ENCODE results near the gene CACNA2D2. TPM values are rescaled to one million over a fixed set of nuclear protein-coding genes. Genes with fewer than 3 reads are reported as not detected.

CACNA2D2 gene
- total and polyA plus RNA-seq, 2 of the 4 experiments (the other 2 are of a cell fraction): 0.15 TPM; not detected in 1

GRCh38 chr3:50351323-50351697 lies 152.1 kb downstream of the CACNA2D2 start:
- Histone ChIP-seq H3K9ac (ENCODE audit: low read depth, low read length) (peak overlapping the region; percentile 32; the same call in 1 of the 2 replicates), H3K36me3 (ENCODE audit: control insufficient read depth, insufficient read depth, low read length) (peaks cover 37% of the 10 kb centered on the region), H4K8ac (ENCODE audit: low read depth in 2 of 2, low read length in 2 of 2) (peak overlapping the region; percentile 72 to 76), H2BK5ac (ENCODE audit: low read depth, low read length, poor library complexity, severe bottlenecking) (no peak overlapping the region), H4K20me1 (ENCODE audit: insufficient read depth, low read length) (peaks cover 29% of the 10 kb centered on the region), H3K4me1 (ENCODE audit: control insufficient read depth, insufficient read depth, low read length) (peaks cover 17% of the 10 kb centered on the region), H3K27ac (ENCODE audit: insufficient read depth, low read length) (no peak overlapping the region; the same call in 1 of the 2 replicates), H2AK5ac (ENCODE audit: low read depth, low read length) (peak overlapping the region; percentile 72), H3K9me3 (ENCODE audit: control insufficient read depth, insufficient read depth, low read length) (no peaks in the 10 kb centered on the region), H2AFZ (replicated peaks; ENCODE audit: low read length, poor library complexity) (peak overlapping the region; percentile 93), H3K27me3 (ENCODE audit: control insufficient read depth, insufficient read depth, low read length) (no peaks in the 10 kb centered on the region), H3K4me3 (ENCODE audit: insufficient read depth, low read depth, low read length) (peak overlapping the region; percentile 73), H3K56ac (ENCODE audit: extremely low read depth, insufficient read depth, low read length) (no peak overlapping the region), H3K4me2 (ENCODE audit: low read depth, low read length) (peak overlapping the region; percentile 91), H2AK9ac (replicated peaks; ENCODE audit: low read depth, low read length, poor library complexity) (peak overlapping the region; percentile 46), H3K9me1 (ENCODE audit: insufficient read depth, low read length) (peaks cover 10% of the 10 kb centered on the region; the same call in 1 of the 2 replicates), H2BK15ac (ENCODE audit: low read depth, low read length) (no peak overlapping the region), H4K91ac (ENCODE audit: insufficient read depth, low read depth, low read length) (peak overlapping the region; percentile 19; the same call in 1 of the 2 replicates), H2BK120ac (ENCODE audit: low read depth, low read length) (no peak overlapping the region), H3K79me1 (ENCODE audit: low read depth in 1 of 2, low read length in 2 of 2) (peaks cover 23 to 54% of the 10 kb centered on the region in 2 experiments), H3K14ac (replicated peaks; ENCODE audit: low read depth, low read length) (peak overlapping the region; percentile 43; the same call in 1 of the 2 replicates), H3K23ac (ENCODE audit: low read depth, low read length) (no peak overlapping the region), H4K5ac (ENCODE audit: low read depth, low read length) (peak overlapping the region; percentile 17; the same call in 1 of the 2 replicates), H2BK20ac (ENCODE audit: low read depth, low read length) (no peak overlapping the region), H3K4ac (ENCODE audit: low read depth, low read length) (peak overlapping the region; percentile 46), H3K18ac (ENCODE audit: low read depth, low read length) (no peak overlapping the region)
- dilution Hi-C loops (cut with HindIII; ENCODE audit: low sequenced_read_pairs, unreplicated experiment) (no loop called here), in situ Hi-C loops (cut with MboI; ENCODE audit: low sequenced_read_pairs) (no loop called here), intact Hi-C loops (cut with micrococcal nuclease) (no loop called here)
- no TSS peak for BruUV-seq (replicated peaks)
- CTCF ChIA-PET: no interaction called here
- TF ChIP-seq MAZ (IDR thresholded peaks at IDR 0.05; ENCODE audit: borderline replicate concordance, low read depth, low read length): no peak
- TF ChIP-seq MXI1 (IDR thresholded peaks at IDR 0.05; ENCODE audit: borderline replicate concordance, low read depth, low read length): no peak
- no peak for TF ChIP-seq FOS (IDR thresholded peaks at IDR 0.05; ENCODE audit: low read depth, low read length)
- no peak for TF ChIP-seq BHLHE40 (IDR thresholded peaks at IDR 0.05; ENCODE audit: low read depth, low read length)
- no peak for TF ChIP-seq USF2 (IDR thresholded peaks at IDR 0.05; ENCODE audit: low read depth, low read length)
- TF ChIP-seq ELK1 (IDR thresholded peaks at IDR 0.05; ENCODE audit: borderline replicate concordance, low read depth, low read length): no peak
- TF ChIP-seq RFX5 (IDR thresholded peaks at IDR 0.05; ENCODE audit: low read depth, low read length): no peak
- no peak for TF ChIP-seq POLR2A (IDR thresholded peaks at IDR 0.05; ENCODE audit: low read depth, low read length)
- no peak for TF ChIP-seq CTCF (conservative IDR thresholded peaks at IDR 0.05; ENCODE audit: low read depth, low read length)
- TF ChIP-seq RAD21 (IDR thresholded peaks at IDR 0.05; ENCODE audit: low read length): no peak
- ATAC-seq (ENCODE audit: low read depth) (no peak), DNase-seq (no peak)
- 59% methylated on average over 8 of the region's 11 CpGs; no CpG with 5 or more reads in 1 of the 2 experiments for WGBS, 2 experiments (ENCODE audit: extremely low coverage in 2 of 2, insufficient read length in 1 of 2)
- POLR2A ChIA-PET (ENCODE audit: unreplicated experiment): no interaction called here
